SW480 (cell line): ENCODE results near the gene EIF3CL.
"Not testable (repeated sequence)": the region's sequence is repeated elsewhere in the genome, so short reads cannot be mapped to it uniquely, and the experiment has no call there.

Experiments
- DNase-seq: peaks from one replicate; pipeline ENCODE4 v3.0.0-alpha.2; 2016; ENCODE audit warnings: low spot score

EIF3CL gene

GRCh38 chr16:28403220-28404072 lies at the start of gene EIF3CL:
Gene EIF3CL, minus strand, starts transcription at chr16:28403841. Its CDS starts 223 bp downstream, at chr16:28403618.
- not testable (repeated sequence) for DNase-seq

GRCh38 chr16:28447081-28447480 lies 43.4 kb upstream of the EIF3CL start:
- DNase-seq: not testable (repeated sequence)

- not testable (repeated sequence) for DNase-seq
Measured at GRCh38 chr16:28446388-28446787, 42.7 kb upstream of the EIF3CL start.

GRCh38 chr16:28443943-28444342 lies 40.3 kb upstream of the EIF3CL start:
- DNase-seq: not testable (repeated sequence)

GRCh38 chr16:28438899-28439298 lies 35.3 kb upstream of the EIF3CL start:
- not testable (repeated sequence) for DNase-seq

GRCh38 chr16:28435340-28435739 lies 31.7 kb upstream of the EIF3CL start:
- not testable (repeated sequence) for DNase-seq

- not testable (repeated sequence) for DNase-seq
Measured at GRCh38 chr16:28426060-28426680, 22.5 kb upstream of the EIF3CL start.

GRCh38 chr16:28421071-28421750 lies 17.6 kb upstream of the EIF3CL start:
- DNase-seq: not testable (repeated sequence)

- not testable (repeated sequence) for DNase-seq
Measured at GRCh38 chr16:28417033-28417432, 13.4 kb upstream of the EIF3CL start.

GRCh38 chr16:28414530-28414929 lies 10.9 kb upstream of the EIF3CL start:
- DNase-seq: not testable (repeated sequence)

- not testable (repeated sequence) for DNase-seq
Measured at GRCh38 chr16:28413585-28413984, 9.9 kb upstream of the EIF3CL start.

- DNase-seq: not testable (repeated sequence)
Measured at GRCh38 chr16:28392054-28392453, 11.6 kb downstream of the EIF3CL start.

- not testable (repeated sequence) for DNase-seq
Measured at GRCh38 chr16:28382177-28382867, 21.3 kb downstream of the EIF3CL start.

GRCh38 chr16:28377822-28378221 lies 25.8 kb downstream of the EIF3CL start:
- DNase-seq: not testable (repeated sequence)

GRCh38 chr16:28377108-28377625 lies 26.5 kb downstream of the EIF3CL start:
- not testable (repeated sequence) for DNase-seq

GRCh38 chr16:28375115-28375514 lies 28.5 kb downstream of the EIF3CL start:
- DNase-seq: not testable (repeated sequence)

- DNase-seq: not testable (repeated sequence)
Measured at GRCh38 chr16:28374281-28374680, 29.4 kb downstream of the EIF3CL start.

GRCh38 chr16:28367926-28368325 lies 35.7 kb downstream of the EIF3CL start:
- not testable (repeated sequence) for DNase-seq

GRCh38 chr16:28364268-28365173 lies 39.1 kb downstream of the EIF3CL start:
- DNase-seq: not testable (repeated sequence)

GRCh38 chr16:28363408-28363807 lies 40.2 kb downstream of the EIF3CL start, which contains the start of gene NPIPB6:
Gene NPIPB6, minus strand, starts transcription at chr16:28363508. Its CDS starts 686 bp downstream, at chr16:28362822.
- not testable (repeated sequence) for DNase-seq
